ENCODE measurements around the gene ZNF785.
"Not testable (repeated sequence)": the region's sequence is repeated elsewhere in the genome, so short reads cannot be mapped to it uniquely, and the experiment has no call there.

Gene ZNF785

GRCh38 chr16:30585400-30586191 is at the start of gene ZNF785:
Gene ZNF785, minus strand, starts transcription at chr16:30585697. Its CDS starts 86 bp downstream, at chr16:30585611.
- peak; percentile 97 for DNase-seq (ENCODE audit: low spot score)

GRCh38 chr16:30633526-30633925 is 48.0 kb upstream of the ZNF785 start:
- DNase-seq (ENCODE audit: low spot score): no peak

- not testable (repeated sequence) for DNase-seq (ENCODE audit: low spot score)
These were observed 47.0 kb upstream of the ZNF785 start for GRCh38 chr16:30632454-30632853.

- peak; percentile 86 for DNase-seq (ENCODE audit: low spot score)
These were observed 43.4 kb upstream of the ZNF785 start for GRCh38 chr16:30628628-30629540.

GRCh38 chr16:30626236-30626635 is 40.7 kb upstream of the ZNF785 start:
- no peak for DNase-seq (ENCODE audit: low spot score)

- DNase-seq (ENCODE audit: low spot score): no peak
These were observed 38.2 kb upstream of the ZNF785 start for GRCh38 chr16:30623536-30624283.

GRCh38 chr16:30622455-30623032 is 37.0 kb upstream of the ZNF785 start:
- no peak for DNase-seq (ENCODE audit: low spot score)

- DNase-seq (ENCODE audit: low spot score): no peak
These were observed 36.3 kb upstream of the ZNF785 start for GRCh38 chr16:30621765-30622164.

GRCh38 chr16:30620169-30620568 is 34.7 kb upstream of the ZNF785 start:
- no peak for DNase-seq (ENCODE audit: low spot score)

- no peak for DNase-seq (ENCODE audit: low spot score)
These were observed 34.1 kb upstream of the ZNF785 start for GRCh38 chr16:30619638-30620037.

GRCh38 chr16:30619202-30619601 is 33.7 kb upstream of the ZNF785 start:
- no peak for DNase-seq (ENCODE audit: low spot score)

GRCh38 chr16:30615358-30616091 is 30.0 kb upstream of the ZNF785 start:
- peak; percentile 60 for DNase-seq (ENCODE audit: low spot score)

GRCh38 chr16:30609926-30610839 is 24.7 kb upstream of the ZNF785 start, which contains the start of gene ZNF689:
Gene ZNF689, minus strand, starts transcription at chr16:30610389. Its CDS starts 348 bp downstream, at chr16:30610041.
- DNase-seq (ENCODE audit: low spot score): peak; percentile 97

GRCh38 chr16:30609002-30609925 is 23.8 kb upstream of the ZNF785 start:
- peak; percentile 29 for DNase-seq (ENCODE audit: low spot score)

GRCh38 chr16:30606004-30606403 is 20.5 kb upstream of the ZNF785 start:
- DNase-seq (ENCODE audit: low spot score): no peak

GRCh38 chr16:30605158-30605557 is 19.7 kb upstream of the ZNF785 start:
- DNase-seq (ENCODE audit: low spot score): no peak

- no peak for DNase-seq (ENCODE audit: low spot score)
These were observed 18.9 kb upstream of the ZNF785 start for GRCh38 chr16:30604316-30604947.

GRCh38 chr16:30603945-30604315 is 18.4 kb upstream of the ZNF785 start:
- no peak for DNase-seq (ENCODE audit: low spot score)

All from CD4-positive, alpha-beta T cell treated with Interleukin-15 for 4 hours (primary cell).